Fibroblast of upper back skin (primary cell): ENCODE measurements around the gene MCTP1.
"Not testable (repeated sequence)": the region's sequence is repeated elsewhere in the genome, so short reads cannot be mapped to it uniquely, and the experiment has no call there.

Experiments
- DNase-seq: peaks from one replicate; pipeline ENCODE4 v3.0.0-alpha.2; 2013

MCTP1 gene

DNA sequence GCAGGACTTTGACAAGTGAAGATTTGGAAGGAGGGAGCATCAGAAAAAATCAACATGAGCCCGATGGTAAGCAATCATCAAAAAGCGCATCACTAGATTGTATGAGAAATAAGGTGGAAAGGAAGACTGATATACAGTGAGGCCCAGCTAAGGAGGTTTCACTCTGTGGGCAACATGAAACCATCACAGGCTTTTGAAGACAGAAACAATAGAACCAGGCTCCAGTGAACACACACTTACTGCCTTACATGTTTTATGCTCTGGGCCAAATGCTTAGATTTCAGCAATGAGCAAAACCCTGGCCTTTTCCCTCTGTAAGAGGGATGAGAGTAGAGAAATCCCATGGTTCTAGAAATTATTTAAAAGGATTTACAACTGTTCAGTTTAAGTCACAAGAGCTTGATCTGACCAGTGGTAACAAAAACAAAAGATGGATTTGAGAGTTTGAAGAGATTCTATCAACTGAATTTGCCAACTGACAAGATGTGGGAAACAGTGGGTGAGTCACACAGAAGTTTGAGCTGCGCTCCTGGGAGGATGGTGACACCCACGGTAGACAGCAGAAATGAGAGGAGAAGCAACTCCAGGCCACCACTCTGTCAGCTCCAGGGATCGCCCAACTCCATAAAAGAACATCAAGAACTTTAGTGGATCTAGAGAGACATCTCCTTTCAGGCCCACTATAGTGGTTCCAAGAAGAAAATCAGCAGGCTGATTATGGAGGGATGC lies 261.8 kb downstream of the MCTP1 start:
- DNase-seq: no peak

GRCh38 chr5:95020345-95020744 lies 264.5 kb downstream of the MCTP1 start:
- no peak for DNase-seq

GRCh38 chr5:95018946-95019345 lies 265.9 kb downstream of the MCTP1 start:
- DNase-seq: no peak

- no peak for DNase-seq
Observed at GRCh38 chr5:95018511-95018910, 266.4 kb downstream of the MCTP1 start.

DNA sequence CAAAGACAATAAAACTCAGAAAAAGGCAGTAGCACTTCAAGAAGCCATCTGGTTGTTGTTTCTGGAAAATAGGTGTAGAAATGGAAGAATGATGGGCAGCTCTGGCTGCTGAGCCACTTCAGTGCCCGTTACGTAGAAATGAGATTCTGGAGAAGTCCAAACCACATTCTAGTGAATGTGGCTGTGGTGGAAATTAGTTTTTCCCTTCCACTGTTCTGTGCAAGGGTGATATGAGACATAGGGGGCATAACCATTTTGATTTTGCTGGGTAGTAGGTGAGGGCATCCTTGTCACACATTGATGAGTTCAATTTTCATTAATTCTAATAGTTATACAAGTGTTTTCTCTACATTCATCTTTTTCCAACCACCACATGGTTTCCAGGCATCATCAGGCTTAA lies 275.1 kb downstream of the MCTP1 start:
- DNase-seq: no peak

GRCh38 chr5:95007921-95008597 lies 276.8 kb downstream of the MCTP1 start:
- DNase-seq: no peak

DNA sequence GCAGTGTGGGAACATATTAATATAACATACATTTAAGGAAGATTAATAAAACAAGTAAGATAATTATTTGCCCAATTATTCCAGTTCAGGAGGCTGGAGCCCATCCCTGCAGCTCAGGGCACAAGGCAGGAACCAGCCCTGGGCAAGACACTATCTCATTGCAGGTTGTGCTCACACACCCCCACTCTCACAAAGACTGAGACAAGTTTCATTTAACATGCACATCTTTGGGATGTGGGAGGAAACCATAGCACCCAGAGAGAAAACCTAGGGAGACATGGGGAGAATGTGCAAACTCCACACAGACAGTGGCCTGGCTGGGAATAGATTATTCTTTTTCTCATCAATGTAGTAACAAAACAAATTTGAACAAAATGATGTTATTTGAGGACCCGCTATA lies 279.1 kb downstream of the MCTP1 start:
- DNase-seq: no peak

DNA sequence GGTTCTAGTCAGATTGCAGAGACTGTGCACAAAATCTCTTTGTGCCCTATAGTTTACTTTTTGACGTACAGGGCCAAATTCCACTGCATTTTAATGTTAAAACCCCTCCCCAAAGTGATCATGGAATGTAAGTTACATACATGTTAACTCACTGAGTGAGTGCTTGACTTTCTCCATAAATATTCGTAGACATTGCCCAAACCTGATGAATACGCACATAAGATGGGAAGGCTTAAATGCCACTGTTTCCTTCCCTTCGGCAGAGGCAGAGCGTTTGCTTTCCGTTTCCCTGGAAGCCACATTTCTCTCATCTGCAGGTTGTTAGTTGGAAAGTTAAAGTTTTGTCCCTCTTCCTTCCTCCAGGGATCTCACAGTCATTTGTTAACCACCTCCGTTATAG lies 286.2 kb downstream of the MCTP1 start:
- DNase-seq: no peak

- DNase-seq: not testable (repeated sequence)
Observed at GRCh38 chr5:94994537-94994936, 290.4 kb downstream of the MCTP1 start.

DNA sequence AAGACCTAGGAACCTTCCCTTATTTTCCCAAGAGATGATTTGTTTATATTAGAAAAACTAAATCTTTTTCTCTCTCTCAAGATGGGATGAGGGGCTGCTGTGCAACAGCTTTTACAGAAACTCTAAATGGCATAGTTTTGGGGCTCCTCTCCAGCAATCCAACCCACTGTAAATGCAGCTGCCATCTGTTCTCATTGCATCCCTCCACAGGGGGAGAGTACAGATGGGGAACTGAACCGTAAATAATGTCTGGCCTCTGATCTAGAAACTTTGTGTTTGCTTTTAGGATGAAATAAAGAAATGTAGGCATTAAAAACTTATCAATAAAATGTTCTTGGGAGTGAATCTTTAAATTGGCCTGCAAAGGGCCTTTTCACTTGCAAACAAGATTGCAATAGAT lies 291.4 kb downstream of the MCTP1 start:
- DNase-seq: no peak

DNA sequence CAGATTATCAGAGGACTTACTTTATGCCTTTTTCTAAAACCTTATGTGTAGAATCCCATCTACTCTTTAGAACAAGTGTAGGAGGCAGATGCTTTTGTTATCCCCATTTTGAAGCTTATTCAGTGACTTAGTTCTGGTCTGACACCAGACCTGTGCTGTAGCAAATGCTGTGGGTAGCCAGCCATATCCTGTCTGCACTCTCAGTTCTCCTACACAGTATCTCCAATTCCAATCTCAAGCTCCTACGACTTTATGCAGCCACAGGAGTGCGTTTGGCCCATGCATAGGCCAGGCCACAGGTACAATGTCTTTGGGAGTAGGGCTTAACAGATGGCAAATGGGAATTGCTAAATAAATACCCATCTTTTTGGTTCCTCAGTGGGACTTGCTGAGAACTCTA lies 292.6 kb downstream of the MCTP1 start:
- no peak for DNase-seq

GRCh38 chr5:94983861-94984535 lies 300.9 kb downstream of the MCTP1 start:
- peak; percentile 79 for DNase-seq

DNA sequence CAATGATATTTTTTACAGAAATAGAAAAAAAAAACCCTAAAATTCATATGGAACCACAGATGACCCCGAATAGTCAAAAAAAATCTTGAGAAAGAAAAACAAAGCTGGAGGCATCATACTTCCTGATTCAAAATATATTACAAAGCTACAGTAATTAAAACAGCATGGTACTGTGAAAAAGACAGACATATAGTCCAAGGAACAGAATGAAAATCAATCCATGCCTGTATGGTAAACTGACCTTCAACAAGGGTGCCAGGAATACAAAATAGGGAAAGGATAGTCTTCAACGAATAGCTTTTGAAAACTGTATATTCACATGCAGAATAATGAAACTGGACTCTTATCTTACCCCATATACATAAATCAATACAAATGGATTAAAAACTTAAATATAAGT lies 307.5 kb downstream of the MCTP1 start:
- no peak for DNase-seq

DNA sequence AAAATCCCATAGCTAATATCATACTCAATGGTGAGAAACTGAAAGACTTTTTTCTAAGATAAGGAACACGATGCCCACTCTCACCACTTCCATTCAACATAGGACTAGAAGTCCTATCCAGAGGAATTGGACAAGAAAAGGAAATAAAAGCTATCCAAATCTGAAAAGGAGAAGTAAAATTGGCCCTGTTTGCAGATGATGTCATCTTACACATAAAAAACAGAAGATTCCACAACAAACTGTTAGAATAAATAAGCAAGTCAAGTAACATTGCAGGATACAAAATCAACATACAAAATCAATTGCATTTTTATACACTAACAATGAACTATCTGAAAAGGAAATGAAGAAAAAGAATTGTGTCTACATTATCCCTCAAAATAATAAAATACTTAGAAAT lies 308.0 kb downstream of the MCTP1 start:
- no peak for DNase-seq

- DNase-seq: no peak
Observed at GRCh38 chr5:94972268-94972667, 312.6 kb downstream of the MCTP1 start.

GRCh38 chr5:94969174-94969573 lies 315.7 kb downstream of the MCTP1 start:
- DNase-seq: peak; percentile 21

- DNase-seq: peak; percentile 70
Observed at GRCh38 chr5:94968507-94969095, 316.3 kb downstream of the MCTP1 start.

DNA sequence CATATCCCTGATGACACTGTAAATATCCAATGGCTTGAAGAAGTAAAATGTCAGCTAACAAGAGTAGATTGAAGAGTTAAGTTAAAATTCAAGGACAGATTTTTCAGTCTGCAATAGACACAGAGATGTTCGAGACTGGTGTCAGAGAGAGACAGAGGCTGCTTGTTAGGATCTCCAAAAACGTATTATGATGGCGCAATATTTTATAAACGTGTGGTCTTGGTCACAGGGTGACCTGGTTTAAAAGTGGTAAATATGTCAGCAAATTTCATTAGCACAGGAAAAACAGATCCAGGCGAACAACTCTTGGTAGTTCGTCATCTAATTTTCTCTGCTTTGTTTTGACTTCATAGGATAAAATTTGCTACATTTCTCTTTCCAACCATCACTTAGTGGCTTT lies 317.4 kb downstream of the MCTP1 start:
- no peak for DNase-seq

DNA sequence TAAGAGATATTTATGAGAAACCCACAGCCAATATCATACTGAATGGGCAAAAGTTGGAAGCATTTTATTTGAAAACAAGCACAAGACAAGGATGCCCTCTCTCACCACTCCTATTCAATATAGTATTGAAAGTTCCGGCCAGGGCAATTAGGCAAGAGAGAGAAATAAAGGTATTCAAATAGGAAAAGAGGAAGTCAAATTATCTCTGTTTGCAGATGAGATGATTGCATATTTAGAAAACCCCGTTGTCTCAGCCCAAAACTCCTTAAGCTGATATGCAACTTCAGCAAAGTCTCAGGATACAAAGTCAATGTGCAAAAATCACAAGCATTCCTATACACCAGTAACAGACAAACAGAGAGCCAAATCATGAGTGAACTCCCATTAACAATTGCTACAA lies 325.6 kb downstream of the MCTP1 start:
- DNase-seq: not testable (repeated sequence)

- DNase-seq: no peak
Observed at GRCh38 chr5:94945656-94946055, 339.2 kb downstream of the MCTP1 start.

DNA sequence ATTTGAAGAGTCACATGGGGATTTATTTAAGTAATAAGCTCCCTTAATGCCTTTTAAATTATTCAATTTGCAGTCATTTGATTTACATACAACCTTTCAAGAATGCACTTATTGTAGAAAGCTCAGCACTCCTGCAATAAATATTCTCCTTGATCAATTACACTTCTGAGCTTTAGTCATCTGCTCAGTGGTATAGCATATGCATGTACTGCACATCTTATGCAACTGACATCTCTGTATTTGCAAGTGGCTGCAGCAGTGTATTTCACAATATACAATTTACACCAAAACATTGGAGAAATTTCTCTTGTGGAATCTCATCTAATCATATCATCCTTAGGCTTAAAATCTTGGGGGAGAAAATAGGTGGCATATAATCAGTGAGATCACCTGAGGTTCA lies 340.7 kb downstream of the MCTP1 start:
- DNase-seq: no peak

DNA sequence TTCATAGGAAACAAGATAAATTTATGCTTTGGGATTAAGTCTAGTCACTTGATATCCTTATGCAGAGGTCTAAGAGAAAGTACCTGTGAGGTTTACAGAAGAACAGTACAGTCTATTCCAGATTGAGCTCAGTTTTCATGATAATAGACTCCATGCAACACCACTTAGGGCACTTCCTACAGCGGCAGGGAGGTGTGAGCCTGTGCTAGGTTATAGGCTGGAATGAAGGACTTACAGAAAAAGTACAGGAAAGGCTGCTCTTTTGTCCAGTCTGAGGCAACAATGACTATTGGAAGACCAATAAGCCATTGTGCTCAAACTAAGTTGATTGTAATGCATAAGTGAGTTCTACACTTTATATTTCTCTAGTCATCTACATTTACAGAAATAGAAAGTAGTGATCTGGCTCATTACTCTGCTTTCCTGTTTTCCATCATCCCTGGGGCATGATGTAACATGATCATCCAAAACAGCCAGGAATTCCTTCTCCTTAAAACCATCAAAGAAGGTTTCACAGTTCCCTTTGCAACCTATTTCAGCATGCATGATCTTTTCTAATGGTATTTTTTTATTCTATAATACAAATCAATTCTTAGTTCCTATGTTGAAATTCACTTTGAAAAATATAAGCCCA lies 343.7 kb downstream of the MCTP1 start:
- DNase-seq: no peak

DNA sequence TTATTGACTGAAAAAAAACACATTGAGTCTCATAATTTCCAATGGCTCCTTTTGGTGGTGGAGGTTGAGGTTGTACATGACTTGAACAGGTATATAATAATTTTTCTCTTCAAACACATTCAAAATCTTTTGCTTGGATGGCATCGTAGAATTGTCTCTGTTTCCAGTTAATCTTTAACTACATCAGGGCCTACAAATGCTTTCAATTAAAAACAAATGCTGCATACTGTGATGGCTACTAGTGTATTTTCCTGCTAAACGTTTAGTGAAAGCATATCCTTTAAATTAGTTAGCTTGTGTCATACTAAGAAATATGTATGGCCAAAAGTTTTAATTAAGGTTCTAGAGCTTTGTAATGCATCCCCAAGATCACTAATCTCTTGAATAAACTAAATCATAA lies 352.6 kb downstream of the MCTP1 start:
- peak; percentile 3 for DNase-seq
